GM23338 (cell line): ENCODE measurements around the gene BCORL1.

Source experiments
- CTCF ChIP-seq, 2 experiments: fragments of 200-600 bp in 1 of 2; sonication (generic) in 1 of 2; conservative IDR thresholded peaks; 2 replicates each; pipeline versions ENCODE4 v1.5.1 to v1.6.1; 2016 to 2017; ENCODE audit warnings: antibody characterized with exemption in 2 of 2, low read depth in 2 of 2, mild to moderate bottlenecking in 2 of 2, moderate library complexity in 1 of 2
- EZH2 ChIP-seq: fragments of 200-600 bp; sonication (generic); IDR thresholded peaks from one replicate; pipeline ENCODE4 v1.8.0; 2017; ENCODE audit warnings: antibody characterized with exemption, mild to moderate bottlenecking, low read depth; ENCODE audit not compliant: unreplicated experiment
- EZH2phosphoT487 ChIP-seq: fragments of 200-600 bp; sonication (generic); IDR thresholded peaks from one replicate; pipeline ENCODE4 v1.8.1; 2018; ENCODE audit warnings: antibody characterized with exemption; ENCODE audit not compliant: unreplicated experiment
- NANOG ChIP-seq: IDR thresholded peaks from 2 replicates; pipeline ENCODE4 v1.6.1; 2016; ENCODE audit warnings: antibody characterized with exemption, borderline replicate concordance
- POLR2AphosphoS5 ChIP-seq: IDR thresholded peaks from 2 replicates; pipeline ENCODE4 v1.6.1; 2016; ENCODE audit warnings: antibody characterized with exemption, low read depth
- REST ChIP-seq: IDR thresholded peaks from one replicate; pipeline ENCODE4 v1.6.1; 2018; ENCODE audit warnings: antibody characterized with exemption; ENCODE audit not compliant: unreplicated experiment

GRCh38 chrX:130083107-130083490 lies 100.7 kb downstream of the BCORL1 start:
- no peak for TF ChIP-seq POLR2AphosphoS5
- TF ChIP-seq CTCF (conservative IDR thresholded peaks at IDR 0.05; ENCODE audit: low read depth in 2 of 2) = no peak
- no peak for TF ChIP-seq REST
- TF ChIP-seq NANOG = no peak
- TF ChIP-seq EZH2 = no peak
- no peak for TF ChIP-seq EZH2phosphoT487
